Neuronal stem cell (in vitro differentiated cells): Measurements from ENCODE around the gene KRTAP10-2.
"Not testable (repeated sequence)": the region's sequence is repeated elsewhere in the genome, so short reads cannot be mapped to it uniquely, and the experiment has no call there.

ENCODE experiments used
- DNase-seq: peaks from one replicate; pipeline ENCODE4 v3.0.0-alpha.2; 2013; ENCODE audit warnings: low spot score
- H2AFZ ChIP-seq: one replicate; pipeline ENCODE4 v1.6.1; 2013; ENCODE audit warnings: mild to moderate bottlenecking, low read length, inconsistent platforms
- H2AK5ac ChIP-seq: 2 replicates; pipeline ENCODE4 v1.6.1; 2013; ENCODE audit warnings: low read depth, mild to moderate bottlenecking, inconsistent platforms, low read length, moderate library complexity, mixed read lengths
- H2BK120ac ChIP-seq: 2 replicates; pipeline ENCODE4 v1.6.1; 2013; ENCODE audit warnings: low read depth, mild to moderate bottlenecking, inconsistent platforms, low read length, moderate library complexity, mixed read lengths
- H2BK12ac ChIP-seq: one replicate; pipeline ENCODE4 v1.6.1; 2013; ENCODE audit warnings: low read length, inconsistent platforms
- H2BK15ac ChIP-seq: 2 replicates; pipeline ENCODE4 v1.6.1; 2013; ENCODE audit warnings: mild to moderate bottlenecking, low read length, inconsistent platforms, mixed read lengths
- H2BK5ac ChIP-seq: one replicate; pipeline ENCODE4 v1.6.1; 2013; ENCODE audit warnings: inconsistent platforms, mild to moderate bottlenecking, low read length, moderate library complexity
- H3K14ac ChIP-seq: one replicate; pipeline ENCODE4 v1.6.1; 2013; ENCODE audit warnings: low read length, inconsistent platforms
- H3K18ac ChIP-seq: 2 replicates; pipeline ENCODE4 v1.6.1; 2013; ENCODE audit warnings: low read length, inconsistent platforms
- H3K23ac ChIP-seq: 2 replicates; pipeline ENCODE4 v1.6.1; 2013; ENCODE audit warnings: low read depth, mild to moderate bottlenecking, mixed read lengths, low read length, inconsistent platforms; ENCODE audit not compliant: poor library complexity
- H3K27ac ChIP-seq: replicated peaks from 3 replicates; pipeline ENCODE4 v1.5.1; 2013; ENCODE audit warnings: low read length, inconsistent platforms
- H3K27me3 ChIP-seq, 3 experiments: 2 replicates each; pipeline ENCODE4 v1.6.1; 2013; ENCODE audit warnings: low read length in 3 of 3, mild to moderate bottlenecking in 2 of 3, inconsistent platforms in 1 of 3, low read depth in 1 of 3, mixed read lengths in 1 of 3, moderate library complexity in 1 of 3; ENCODE audit not compliant: control insufficient read depth in 3 of 3, insufficient read depth in 3 of 3
- H3K36me3 ChIP-seq, 2 donors: replicated peaks in 1 of 2; 2 replicates each; pipeline ENCODE4 v1.6.1; 2013; ENCODE audit warnings: low read length in 2 of 2; ENCODE audit not compliant: control insufficient read depth in 2 of 2, insufficient read depth in 2 of 2
- H3K4ac ChIP-seq: 2 replicates; pipeline ENCODE4 v1.6.1; 2013; ENCODE audit warnings: inconsistent platforms, mild to moderate bottlenecking, low read length, moderate library complexity
- H3K4me1 ChIP-seq, 2 donors: 1 replicate in 1 of 2; 2 replicates in 1 of 2; pipeline ENCODE4 v1.6.1; 2013; ENCODE audit warnings: low read length in 2 of 2, low read depth in 1 of 2; ENCODE audit not compliant: control insufficient read depth in 2 of 2, insufficient read depth in 1 of 2
- H3K4me2 ChIP-seq: one replicate; pipeline ENCODE4 v1.6.1; 2013; ENCODE audit warnings: mild to moderate bottlenecking, low read length, inconsistent platforms; ENCODE audit not compliant: insufficient read depth, poor library complexity, severe bottlenecking
- H3K4me3 ChIP-seq, 2 donors: 2 replicates each; pipeline ENCODE4 v1.5.1; 2013; ENCODE audit warnings: low read length in 2 of 2, mild to moderate bottlenecking in 2 of 2, inconsistent platforms in 1 of 2, moderate library complexity in 1 of 2
- H3K79me1 ChIP-seq: one replicate; pipeline ENCODE4 v1.6.1; 2013; ENCODE audit warnings: low read depth, mild to moderate bottlenecking, inconsistent platforms, low read length, moderate library complexity
- H3K9ac ChIP-seq: one replicate; pipeline ENCODE4 v1.6.1; 2013; ENCODE audit warnings: mild to moderate bottlenecking, low read depth, low read length, inconsistent platforms; ENCODE audit not compliant: poor library complexity
- H3K9me3 ChIP-seq, 2 donors: replicated peaks in 1 of 2; 2 replicates each; pipeline versions ENCODE3 to v1.6.1; 2013; ENCODE audit warnings: low read length in 2 of 2, mild to moderate bottlenecking in 2 of 2, inconsistent platforms in 1 of 2, low read depth in 1 of 2, mixed read lengths in 1 of 2, moderate library complexity in 1 of 2; ENCODE audit not compliant: control insufficient read depth in 2 of 2, insufficient read depth in 1 of 2
- H4K8ac ChIP-seq: one replicate; pipeline ENCODE4 v1.6.1; 2013; ENCODE audit warnings: low read depth, mild to moderate bottlenecking, inconsistent platforms, low read length, moderate library complexity
- H4K91ac ChIP-seq: one replicate; pipeline ENCODE4 v1.6.1; 2013; ENCODE audit warnings: low read length, low read depth, mild to moderate bottlenecking, inconsistent platforms; ENCODE audit not compliant: poor library complexity
- WGBS, 2 donors: extraction: QIAGEN DNeasy Blood & Tissue Kit; methylation state at CpG; one replicate each; pipeline ENCODE4 v1.1.7; 2013; ENCODE audit warnings: missing lambda C conversion rate in 2 of 2, mixed read lengths in 1 of 2; ENCODE audit not compliant: insufficient read length in 2 of 2, insufficient replicate concordance in 1 of 2; ENCODE audit errors: extremely low coverage in 2 of 2; 5-methylcytosine and 5-hydroxymethylcytosine counted together

KRTAP10-2 gene

GRCh38 chr21:44564886-44565598 lies 13.7 kb upstream of the KRTAP10-2 start:
- Histone ChIP-seq H4K8ac (no peak overlapping the region), H3K14ac (no peak overlapping the region), H3K23ac (no peak overlapping the region), H3K4me1 (no peaks in the 10 kb centered on the region), H2BK5ac (no peak overlapping the region), H3K9ac (no peak overlapping the region), H3K9me3 (no peaks in the 10 kb centered on the region), H2AFZ (no peak overlapping the region), H3K27ac (no peak overlapping the region), H3K36me3 (no peaks in the 10 kb centered on the region), H2BK15ac (no peak overlapping the region), H3K4me2 (no peak overlapping the region), H3K79me1 (no peaks in the 10 kb centered on the region), H3K27me3 (no peaks in the 10 kb centered on the region), H2AK5ac (no peak overlapping the region), H2BK12ac (no peak overlapping the region), H3K4ac (no peak overlapping the region), H3K4me3 (no peak overlapping the region), H4K91ac (no peak overlapping the region), H3K18ac (no peak overlapping the region), H2BK120ac (no peak overlapping the region)
- DNase-seq, result no peak
- WGBS, 2 donors, result no CpG with 5 or more reads among the region's 1 CpG

- no CpG with 5 or more reads among the region's 1 CpG for WGBS, 2 donors
Measured at GRCh38 chr21:44564099-44564498, 12.8 kb upstream of the KRTAP10-2 start.

GRCh38 chr21:44558695-44559094 lies 7.4 kb upstream of the KRTAP10-2 start, which contains the start of gene KRTAP10-3:
Gene KRTAP10-3 (minus strand): TSS chr21:44558795. CDS start chr21:44558715, 80 bp downstream.
- Histone ChIP-seq H3K36me3 (no peaks in the 10 kb centered on the region), H2AFZ (no peak within 1 kb of the TSS), H2BK120ac (peak within 1 kb of the TSS; percentile 54), H2BK5ac (no peak within 1 kb of the TSS), H3K4me2 (no peak within 1 kb of the TSS), H4K91ac (no peak within 1 kb of the TSS), H3K27me3 (no peaks in the 10 kb centered on the region), H2BK12ac (peak within 1 kb of the TSS; percentile 88), H3K18ac (peak within 1 kb of the TSS; percentile 90), H3K4me3 (no peak within 1 kb of the TSS), H3K79me1 (no peaks in the 10 kb centered on the region), H3K4ac (peak within 1 kb of the TSS; percentile 68), H3K27ac (no peak within 1 kb of the TSS), H4K8ac (peak within 1 kb of the TSS; percentile 79), H3K9me3 (no peaks in the 10 kb centered on the region), H3K23ac (no peak within 1 kb of the TSS), H3K14ac (peak within 1 kb of the TSS; percentile 92), H3K9ac (peak within 1 kb of the TSS; percentile 67), H2AK5ac (peak within 1 kb of the TSS; percentile 49), H3K4me1 (peaks cover 2 to 5% of the 10 kb centered on the region in 2 donors), H2BK15ac (peak within 1 kb of the TSS; percentile 28)
- WGBS, 2 donors, result no CpG with 5 or more reads among the region's 5 CpGs
- no peak for DNase-seq

More at GRCh38 chr21:44564099-44564498, 12.8 kb upstream of the KRTAP10-2 start:
- Histone ChIP-seq H3K9me3 (no peaks in the 10 kb centered on the region), H3K14ac (no peak overlapping the region), H2BK120ac (no peak overlapping the region), H3K27me3 (no peaks in the 10 kb centered on the region), H3K18ac (no peak overlapping the region), H4K8ac (no peak overlapping the region), H2BK12ac (no peak overlapping the region), H2BK15ac (no peak overlapping the region), H4K91ac (no peak overlapping the region), H3K9ac (no peak overlapping the region), H2AK5ac (no peak overlapping the region), H2BK5ac (no peak overlapping the region), H3K27ac (no peak overlapping the region), H3K4me2 (no peak overlapping the region), H3K36me3 (no peaks in the 10 kb centered on the region), H3K4me1 (no peaks in the 10 kb centered on the region), H3K23ac (no peak overlapping the region), H3K79me1 (no peaks in the 10 kb centered on the region), H3K4me3 (no peak overlapping the region), H3K4ac (no peak overlapping the region), H2AFZ (no peak overlapping the region)
- no peak for DNase-seq

- H3K27me3 ChIP-seq, DNase-seq, H3K79me1 ChIP-seq: not testable (repeated sequence)
Measured at GRCh38 chr21:44558329-44558675, 7.0 kb upstream of the KRTAP10-2 start.

More at GRCh38 chr21:44558329-44558675, 7.0 kb upstream of the KRTAP10-2 start:
- not testable (repeated sequence) for H2AFZ ChIP-seq, H3K23ac ChIP-seq, H3K36me3 ChIP-seq, H3K4me2 ChIP-seq, H4K91ac ChIP-seq, H3K9me3 ChIP-seq, H3K4me3 ChIP-seq, H3K4me1 ChIP-seq, H2BK5ac ChIP-seq, H3K27ac ChIP-seq, H2BK120ac ChIP-seq, H3K4ac ChIP-seq
- H2BK12ac ChIP-seq, result peak overlapping the region; percentile 88
- peak overlapping the region; percentile 60 for H3K9ac ChIP-seq
- peak overlapping the region; percentile 90 for H3K18ac ChIP-seq
- peak overlapping the region; percentile 79 for H4K8ac ChIP-seq
- H3K14ac ChIP-seq, result peak overlapping the region; percentile 92
- peak overlapping the region; percentile 6 for H2BK15ac ChIP-seq
- peak overlapping the region; percentile 49 for H2AK5ac ChIP-seq
- no CpG with 5 or more reads among the region's 10 CpGs for WGBS, 2 donors
